ENCODE results near the gene FAM184B.

The FAM184B gene

GRCh38 chr4:17639136-17639535 is 142.3 kb downstream of the FAM184B start:
- H3K27ac ChIP-seq = no peak overlapping the region
- no peak overlapping the region for H3K4me3 ChIP-seq
- TF ChIP-seq, protein P1, sequence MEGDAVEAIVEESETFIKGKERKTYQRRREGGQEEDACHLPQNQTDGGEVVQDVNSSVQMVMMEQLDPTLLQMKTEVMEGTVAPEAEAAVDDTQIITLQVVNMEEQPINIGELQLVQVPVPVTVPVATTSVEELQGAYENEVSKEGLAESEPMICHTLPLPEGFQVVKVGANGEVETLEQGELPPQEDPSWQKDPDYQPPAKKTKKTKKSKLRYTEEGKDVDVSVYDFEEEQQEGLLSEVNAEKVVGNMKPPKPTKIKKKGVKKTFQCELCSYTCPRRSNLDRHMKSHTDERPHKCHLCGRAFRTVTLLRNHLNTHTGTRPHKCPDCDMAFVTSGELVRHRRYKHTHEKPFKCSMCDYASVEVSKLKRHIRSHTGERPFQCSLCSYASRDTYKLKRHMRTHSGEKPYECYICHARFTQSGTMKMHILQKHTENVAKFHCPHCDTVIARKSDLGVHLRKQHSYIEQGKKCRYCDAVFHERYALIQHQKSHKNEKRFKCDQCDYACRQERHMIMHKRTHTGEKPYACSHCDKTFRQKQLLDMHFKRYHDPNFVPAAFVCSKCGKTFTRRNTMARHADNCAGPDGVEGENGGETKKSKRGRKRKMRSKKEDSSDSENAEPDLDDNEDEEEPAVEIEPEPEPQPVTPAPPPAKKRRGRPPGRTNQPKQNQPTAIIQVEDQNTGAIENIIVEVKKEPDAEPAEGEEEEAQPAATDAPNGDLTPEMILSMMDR (IDR thresholded peaks at IDR 0.05) = no peak
- DNase-seq (ENCODE audit: low spot score) = no peak

DNA sequence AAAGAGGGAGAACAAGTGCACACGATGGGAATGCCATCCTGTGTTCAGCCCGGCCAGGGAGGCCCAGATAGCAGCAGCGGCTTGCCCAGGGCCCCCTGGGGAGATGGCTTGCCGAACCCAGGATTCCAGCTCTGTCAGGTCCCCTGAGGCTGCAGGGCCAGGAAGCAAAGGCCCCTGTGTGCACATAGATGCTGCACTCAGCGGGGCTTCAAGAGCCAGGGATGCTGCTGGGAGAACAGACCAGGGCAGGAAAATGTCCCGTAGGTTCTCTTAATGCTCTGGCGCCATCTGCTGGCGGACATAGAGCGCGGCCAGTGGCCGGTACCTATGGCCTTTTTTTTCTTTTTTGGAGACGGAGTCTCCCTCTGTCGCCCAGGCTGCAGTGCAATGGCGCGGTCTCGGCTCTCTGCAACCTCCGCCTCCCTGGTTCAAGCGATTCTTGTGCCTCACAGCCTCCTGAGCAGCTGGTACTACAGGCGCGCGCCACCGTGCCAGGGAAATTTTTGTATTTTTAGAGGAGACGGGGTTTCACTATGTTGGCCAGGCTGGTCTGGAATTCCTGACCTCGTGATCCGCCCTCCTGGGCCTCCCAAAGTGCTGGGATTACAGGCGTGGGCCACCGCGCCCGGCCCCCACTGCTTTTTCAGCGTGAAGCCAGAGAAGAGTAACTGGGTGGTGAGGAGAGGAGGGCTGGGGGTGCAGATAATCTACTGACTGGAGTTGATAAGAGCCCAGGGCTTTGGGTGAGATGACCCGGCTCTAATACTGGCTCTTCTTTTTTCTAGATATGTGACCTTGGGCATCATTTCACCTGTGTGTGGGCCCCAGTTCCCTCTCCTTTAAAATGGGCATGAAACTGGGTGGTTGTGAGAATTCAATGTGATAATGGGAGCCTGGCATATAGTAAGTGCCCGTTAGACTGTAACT is 144.5 kb downstream of the FAM184B start:
- DNase-seq (ENCODE audit: low spot score) = no peak
- Histone ChIP-seq H3K4me3 (no peak overlapping the region), H3K27ac (no peak overlapping the region)
- TF ChIP-seq, protein P1 (IDR thresholded peaks at IDR 0.05) = peak; percentile 85

DNA sequence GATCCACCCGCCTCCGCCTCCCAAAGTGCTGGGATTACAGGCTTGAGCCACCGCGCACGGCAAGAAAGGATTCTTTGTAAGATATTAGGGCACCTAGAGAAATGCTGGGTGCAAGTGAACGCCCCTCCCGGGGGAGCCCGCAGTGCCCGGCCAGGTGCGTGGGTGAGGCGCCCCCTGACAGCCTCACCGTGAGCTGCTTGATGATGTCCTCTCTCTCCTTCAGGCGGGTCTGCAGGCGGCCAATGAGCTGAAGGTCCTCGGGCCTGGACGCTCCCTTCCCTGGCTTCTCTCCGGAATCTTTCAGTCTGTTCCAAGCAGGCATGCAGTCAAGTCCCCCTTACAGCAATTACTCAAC is 145.1 kb downstream of the FAM184B start:
- no peak overlapping the region for H3K27ac ChIP-seq
- no peak for DNase-seq (ENCODE audit: low spot score)
- no peak overlapping the region for H3K4me3 ChIP-seq
- TF ChIP-seq, protein P1 (IDR thresholded peaks at IDR 0.05) = no peak

DNA sequence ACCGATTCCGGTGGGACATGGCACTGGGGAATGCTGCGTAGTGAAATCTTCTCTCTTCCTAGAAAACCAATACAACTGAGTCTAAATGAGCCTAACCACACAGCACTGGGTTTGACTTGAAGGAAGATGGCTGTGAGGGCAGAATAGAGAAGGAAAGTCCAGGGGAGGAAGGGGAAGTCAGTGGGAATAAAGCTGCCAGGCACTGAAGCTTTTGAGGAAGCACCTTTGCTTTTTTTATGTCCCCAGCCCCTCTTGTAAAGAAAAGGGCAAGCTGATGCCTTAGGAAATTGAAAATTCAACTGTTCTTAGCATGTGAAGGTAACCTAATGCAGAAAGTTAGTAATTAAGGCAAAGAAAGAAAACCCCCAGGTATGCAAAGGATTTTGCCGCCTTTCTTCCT is 146.4 kb downstream of the FAM184B start:
- TF ChIP-seq, protein P1 (IDR thresholded peaks at IDR 0.05) = no peak
- Histone ChIP-seq H3K4me3 (no peak overlapping the region), H3K27ac (no peak overlapping the region)
- no peak for DNase-seq (ENCODE audit: low spot score)

- Histone ChIP-seq H3K27ac (no peak overlapping the region), H3K4me3 (no peak overlapping the region)
- no peak for DNase-seq (ENCODE audit: low spot score)
- TF ChIP-seq, protein P1 (IDR thresholded peaks at IDR 0.05) = no peak
These were observed 147.8 kb downstream of the FAM184B start for GRCh38 chr4:17633600-17633999.

DNA sequence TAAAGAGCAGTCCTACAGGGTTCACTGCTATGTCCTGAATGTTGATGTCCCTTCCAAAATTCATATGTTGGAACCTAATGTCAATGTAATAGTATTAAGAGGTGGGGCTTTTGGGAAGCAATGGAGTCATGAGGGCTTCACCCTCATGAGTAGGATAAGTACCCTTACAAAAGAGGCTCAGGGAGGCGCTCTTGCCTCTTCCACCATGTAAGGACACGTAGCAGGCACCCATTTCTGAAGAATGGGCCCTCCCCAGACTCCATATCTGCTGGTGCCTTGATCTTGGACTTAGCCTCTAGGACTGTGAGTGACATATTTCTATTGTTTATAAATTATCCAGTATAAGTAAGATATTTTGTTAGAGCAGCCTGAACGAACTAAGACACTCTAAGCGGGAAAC is 151.2 kb downstream of the FAM184B start:
- Histone ChIP-seq H3K27ac (no peak overlapping the region), H3K4me3 (no peak overlapping the region)
- TF ChIP-seq, protein P1 (IDR thresholded peaks at IDR 0.05) = no peak
- no peak for DNase-seq (ENCODE audit: low spot score)

GRCh38 chr4:17624821-17625220 is 156.6 kb downstream of the FAM184B start:
- TF ChIP-seq, protein P1 (IDR thresholded peaks at IDR 0.05) = no peak
- no peak for DNase-seq (ENCODE audit: low spot score)
- H3K4me3 ChIP-seq = no peak overlapping the region
- no peak overlapping the region for H3K27ac ChIP-seq
